Lower leg skin (tissue), 3 donors: ENCODE results near the gene ZNF253.

ENCODE experiments used
- CTCF ChIP-seq, 3 donors: fragments of 450-650 bp; IDR thresholded peaks; one replicate each; pipeline ENCODE4 v1.5.1; 2016; ENCODE audit warnings: antibody characterized with exemption in 3 of 3, mild to moderate bottlenecking in 3 of 3, moderate library complexity in 2 of 3
- POLR2A ChIP-seq, 2 donors: fragments of 450-650 bp; IDR thresholded peaks; one replicate each; pipeline ENCODE4 v1.6.1; 2016 to 2017; ENCODE audit warnings: antibody characterized with exemption in 2 of 2, mild to moderate bottlenecking in 1 of 2, moderate library complexity in 1 of 2

GRCh38 chr19:19823916-19824315 lies 41.8 kb upstream of the ZNF253 start:
- TF ChIP-seq CTCF (IDR thresholded peaks at IDR 0.05): no peak
- no peak for TF ChIP-seq POLR2A (IDR thresholded peaks at IDR 0.05)
